Amniotic epithelial cell (primary cell): ENCODE results near the gene CHTOP.

Source experiments
- DNase-seq: peaks from one replicate; pipeline ENCODE4 v3.0.0-alpha.2; 2010; ENCODE audit warnings: low read depth

Gene CHTOP

DNA sequence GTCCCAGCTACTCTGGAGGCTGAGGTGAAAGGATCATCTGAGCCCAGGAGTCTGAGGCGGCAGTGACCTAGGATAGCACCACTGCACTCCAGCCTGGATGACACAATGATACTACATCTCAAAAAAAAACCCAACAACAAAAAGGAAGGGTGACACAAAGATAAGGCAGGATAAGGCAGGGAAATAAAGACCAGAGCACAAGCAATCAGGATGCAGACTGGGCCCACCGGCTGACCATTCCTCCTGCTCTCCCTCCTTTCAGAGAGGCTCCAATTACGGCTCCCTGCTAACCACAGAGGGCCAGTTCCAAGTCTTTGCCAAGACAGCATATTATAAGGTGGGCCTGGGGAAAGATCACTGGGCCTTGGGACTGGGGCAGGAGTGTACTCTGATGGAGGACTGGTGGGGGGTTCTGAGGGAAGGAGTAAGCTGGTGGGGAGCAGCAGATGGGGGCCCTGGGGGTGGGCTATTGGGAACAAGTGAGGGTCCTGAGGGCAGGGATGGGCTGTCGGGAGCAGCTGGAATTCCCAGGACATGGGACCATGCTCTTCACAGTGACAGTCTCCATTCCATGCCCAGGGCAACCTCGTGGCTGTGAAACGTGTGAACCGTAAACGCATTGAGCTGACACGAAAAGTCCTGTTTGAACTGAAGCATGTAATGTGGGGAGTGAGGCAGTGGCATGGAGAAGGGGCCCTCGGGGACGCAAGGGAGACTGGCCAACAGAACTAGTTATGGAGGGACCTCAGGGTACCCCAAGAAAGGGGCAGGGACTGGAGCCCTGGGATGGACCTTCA lies 51.9 kb downstream of the CHTOP start:
- no peak for DNase-seq

DNA sequence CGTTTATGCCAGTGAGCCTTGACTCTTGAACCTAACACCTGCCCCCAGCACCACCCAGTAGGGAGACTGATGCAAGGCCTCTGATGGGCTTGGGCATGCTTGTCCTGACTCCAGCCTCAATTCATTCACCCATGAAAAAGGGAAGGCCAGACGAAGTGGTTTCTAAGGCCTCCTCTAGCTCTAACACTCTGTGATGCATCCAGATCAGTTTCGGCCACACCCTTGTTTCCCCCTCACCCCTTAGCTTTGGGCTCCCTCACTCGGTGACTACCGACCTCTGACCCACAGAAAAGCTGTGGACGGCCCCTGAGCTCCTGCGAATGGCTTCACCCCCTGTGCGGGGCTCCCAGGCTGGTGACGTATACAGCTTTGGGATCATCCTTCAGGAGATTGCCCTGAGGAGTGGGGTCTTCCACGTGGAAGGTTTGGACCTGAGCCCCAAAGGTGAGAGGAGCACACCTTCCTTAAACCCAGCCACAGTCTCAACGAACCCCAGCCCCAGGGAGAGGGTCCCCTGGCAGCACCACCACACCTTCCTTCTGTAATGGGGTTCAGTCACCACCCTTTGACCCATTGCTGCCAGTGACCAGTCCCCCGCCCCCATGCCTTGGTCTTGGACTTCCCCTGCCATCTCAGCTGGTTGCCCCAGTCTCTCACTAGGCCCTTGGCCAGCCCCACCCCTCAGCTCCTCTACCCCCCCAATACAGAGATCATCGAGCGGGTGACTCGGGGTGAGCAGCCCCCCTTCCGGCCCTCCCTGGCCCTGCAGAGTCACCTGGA lies 53.7 kb downstream of the CHTOP start:
- no peak for DNase-seq

DNA sequence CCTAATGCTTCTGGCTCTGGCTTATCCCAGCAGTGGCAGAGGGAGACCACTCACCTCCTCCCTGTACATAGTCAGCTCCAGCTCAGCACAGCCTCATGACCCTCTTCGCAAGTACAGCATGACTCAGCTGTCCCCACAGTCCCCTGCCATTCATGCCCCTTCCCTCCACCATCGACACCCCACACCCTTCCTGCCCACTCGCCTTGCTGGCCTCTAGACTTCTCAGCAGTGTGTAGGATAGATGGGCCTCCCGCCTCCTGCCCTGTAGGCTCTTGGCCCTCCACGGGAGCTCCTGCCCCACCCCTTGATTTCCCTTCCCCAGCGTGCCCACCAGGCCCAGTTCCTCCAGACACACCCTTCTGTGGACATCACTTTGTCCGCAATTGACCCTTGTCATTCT lies 54.4 kb downstream of the CHTOP start:
- DNase-seq, result no peak

DNA sequence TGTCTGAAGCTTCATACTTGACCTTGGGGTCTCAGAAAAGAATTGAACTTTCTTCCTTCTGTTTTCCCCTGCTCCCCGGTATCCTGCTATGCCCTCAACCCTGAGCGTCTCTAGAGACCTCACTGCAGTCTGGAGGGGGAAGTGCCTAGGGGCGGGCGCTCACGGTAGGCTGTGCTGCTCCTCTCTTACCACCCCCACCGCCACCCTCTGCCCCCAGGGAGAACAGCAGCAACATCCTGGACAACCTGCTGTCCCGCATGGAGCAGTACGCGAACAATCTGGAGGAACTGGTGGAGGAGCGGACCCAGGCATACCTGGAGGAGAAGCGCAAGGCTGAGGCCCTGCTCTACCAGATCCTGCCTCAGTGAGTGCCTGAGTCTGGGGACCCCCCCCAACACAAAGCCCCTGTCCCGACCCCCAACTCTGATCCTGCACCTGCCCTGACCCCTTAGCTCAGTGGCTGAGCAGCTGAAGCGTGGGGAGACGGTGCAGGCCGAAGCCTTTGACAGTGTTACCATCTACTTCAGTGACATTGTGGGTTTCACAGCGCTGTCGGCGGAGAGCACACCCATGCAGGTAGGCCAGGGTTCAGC lies 55.0 kb downstream of the CHTOP start:
- DNase-seq, result no peak

DNA sequence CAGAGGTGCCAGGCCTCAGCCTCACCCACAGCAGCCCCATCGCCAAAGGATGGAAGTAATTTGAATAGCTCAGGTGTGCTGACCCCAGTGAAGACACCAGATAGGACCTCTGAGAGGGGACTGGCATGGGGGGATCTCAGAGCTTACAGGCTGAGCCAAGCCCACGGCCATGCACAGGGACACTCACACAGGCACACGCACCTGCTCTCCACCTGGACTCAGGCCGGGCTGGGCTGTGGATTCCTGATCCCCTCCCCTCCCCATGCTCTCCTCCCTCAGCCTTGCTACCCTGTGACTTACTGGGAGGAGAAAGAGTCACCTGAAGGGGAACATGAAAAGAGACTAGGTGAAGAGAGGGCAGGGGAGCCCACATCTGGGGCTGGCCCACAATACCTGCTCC lies 59.6 kb downstream of the CHTOP start:
- DNase-seq, result no peak
